HG03066 (cell line): ENCODE results near the gene ADAMTS18.

Experiments
- ATAC-seq: cut with Tn5 transposase; IDR thresholded peaks from one replicate; pipeline ENCODE4 v1.9.1; 2021; ENCODE audit warnings: low read depth; ENCODE audit not compliant: unreplicated experiment

Gene ADAMTS18

GRCh38 chr16:77399066-77399465 lies 35.8 kb downstream of the ADAMTS18 start:
- no peak for ATAC-seq

- no peak for ATAC-seq
Measured at GRCh38 chr16:77398495-77398894, 36.3 kb downstream of the ADAMTS18 start.

- ATAC-seq = no peak
Measured at GRCh38 chr16:77396461-77396860, 38.4 kb downstream of the ADAMTS18 start.

GRCh38 chr16:77394699-77395098 lies 40.1 kb downstream of the ADAMTS18 start:
- no peak for ATAC-seq

GRCh38 chr16:77393955-77394354 lies 40.9 kb downstream of the ADAMTS18 start:
- ATAC-seq = no peak

GRCh38 chr16:77387815-77388209 lies 47.0 kb downstream of the ADAMTS18 start:
- ATAC-seq = no peak

GRCh38 chr16:77386831-77387814 lies 47.7 kb downstream of the ADAMTS18 start:
- ATAC-seq = no peak

GRCh38 chr16:77385481-77385880 lies 49.4 kb downstream of the ADAMTS18 start:
- ATAC-seq = no peak

- ATAC-seq = no peak
Measured at GRCh38 chr16:77383606-77384187, 51.1 kb downstream of the ADAMTS18 start.

GRCh38 chr16:77376358-77376757 lies 58.5 kb downstream of the ADAMTS18 start:
- ATAC-seq = no peak

- ATAC-seq = no peak
Measured at GRCh38 chr16:77375396-77375795, 59.4 kb downstream of the ADAMTS18 start.

- no peak for ATAC-seq
Measured at GRCh38 chr16:77374384-77374783, 60.5 kb downstream of the ADAMTS18 start.

GRCh38 chr16:77373726-77374125 lies 61.1 kb downstream of the ADAMTS18 start:
- no peak for ATAC-seq

GRCh38 chr16:77364770-77365169 lies 70.1 kb downstream of the ADAMTS18 start:
- ATAC-seq = no peak

- no peak for ATAC-seq
Measured at GRCh38 chr16:77359065-77359502, 75.8 kb downstream of the ADAMTS18 start.

GRCh38 chr16:77353587-77354263 lies 81.1 kb downstream of the ADAMTS18 start:
- ATAC-seq = no peak

GRCh38 chr16:77344341-77344740 lies 90.5 kb downstream of the ADAMTS18 start:
- ATAC-seq = no peak

GRCh38 chr16:77336637-77337036 lies 98.2 kb downstream of the ADAMTS18 start:
- ATAC-seq = no peak

- ATAC-seq = no peak
Measured at GRCh38 chr16:77335652-77336234, 99.1 kb downstream of the ADAMTS18 start.

- no peak for ATAC-seq
Measured at GRCh38 chr16:77332792-77333191, 102.0 kb downstream of the ADAMTS18 start.
